Astrocyte (in vitro differentiated cells and primary cell): ENCODE measurements around the gene AGAP6.
"Not testable (repeated sequence)": the region's sequence is repeated elsewhere in the genome, so short reads cannot be mapped to it uniquely, and the experiment has no call there.

Source experiments
- EZH2 ChIP-seq: IDR thresholded peaks from 2 replicates; pipeline ENCODE4 v1.6.1; 2012; ENCODE audit warnings: mild to moderate bottlenecking, low read length, inconsistent platforms; ENCODE audit not compliant: insufficient read depth
- TF ChIP-seq, protein P1 (sequence below): IDR thresholded peaks from 2 replicates; pipeline ENCODE4 v1.5.1; 2011; ENCODE audit warnings: low read depth, mild to moderate bottlenecking, inconsistent platforms, low read length, moderate library complexity; ENCODE audit not compliant: insufficient read depth

DNA sequence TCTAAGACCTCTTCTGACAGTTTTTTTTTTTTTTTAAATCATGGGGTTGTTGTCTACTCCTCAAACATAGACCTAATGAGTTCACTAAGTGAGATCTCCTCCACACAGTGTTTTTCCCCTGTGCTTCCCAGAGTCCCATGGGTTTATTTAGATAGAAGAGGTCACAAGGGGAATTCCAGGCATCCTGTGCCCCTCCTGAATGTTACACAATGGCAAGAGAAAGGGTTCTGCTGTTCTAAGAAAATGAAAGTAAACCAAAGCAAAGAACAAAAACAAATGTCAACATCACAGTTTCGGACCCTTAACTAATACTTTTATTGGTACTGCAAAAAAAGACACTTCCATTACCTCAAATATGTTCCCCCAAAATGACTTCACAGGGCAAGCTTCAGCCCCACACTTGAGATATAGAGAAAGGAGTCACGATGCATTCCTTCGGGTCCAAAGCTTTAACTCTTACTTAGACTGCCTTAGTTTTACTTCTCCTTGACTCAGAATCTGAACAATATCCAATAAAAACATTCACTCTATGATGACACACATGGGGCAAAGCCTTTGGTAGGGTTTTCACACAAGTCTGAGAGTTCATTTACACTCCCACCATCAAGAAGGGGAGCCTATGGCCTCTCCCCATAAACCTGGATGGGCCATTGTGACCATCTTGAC lies 63.9 kb downstream of the AGAP6 start:
- TF ChIP-seq, protein P1, sequence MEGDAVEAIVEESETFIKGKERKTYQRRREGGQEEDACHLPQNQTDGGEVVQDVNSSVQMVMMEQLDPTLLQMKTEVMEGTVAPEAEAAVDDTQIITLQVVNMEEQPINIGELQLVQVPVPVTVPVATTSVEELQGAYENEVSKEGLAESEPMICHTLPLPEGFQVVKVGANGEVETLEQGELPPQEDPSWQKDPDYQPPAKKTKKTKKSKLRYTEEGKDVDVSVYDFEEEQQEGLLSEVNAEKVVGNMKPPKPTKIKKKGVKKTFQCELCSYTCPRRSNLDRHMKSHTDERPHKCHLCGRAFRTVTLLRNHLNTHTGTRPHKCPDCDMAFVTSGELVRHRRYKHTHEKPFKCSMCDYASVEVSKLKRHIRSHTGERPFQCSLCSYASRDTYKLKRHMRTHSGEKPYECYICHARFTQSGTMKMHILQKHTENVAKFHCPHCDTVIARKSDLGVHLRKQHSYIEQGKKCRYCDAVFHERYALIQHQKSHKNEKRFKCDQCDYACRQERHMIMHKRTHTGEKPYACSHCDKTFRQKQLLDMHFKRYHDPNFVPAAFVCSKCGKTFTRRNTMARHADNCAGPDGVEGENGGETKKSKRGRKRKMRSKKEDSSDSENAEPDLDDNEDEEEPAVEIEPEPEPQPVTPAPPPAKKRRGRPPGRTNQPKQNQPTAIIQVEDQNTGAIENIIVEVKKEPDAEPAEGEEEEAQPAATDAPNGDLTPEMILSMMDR: not testable (repeated sequence)
- TF ChIP-seq EZH2: not testable (repeated sequence)
